NCI-H187 (cell line): ENCODE data around the gene ANP32E.

ENCODE experiments used
- DNase-seq, 2 experiments: peaks; one replicate each; lab custom pipeline; 2025; lab: John Stamatoyannopoulos, UW

ANP32E gene

GRCh38 chr1:150235852-150236613, at the start of gene ANP32E:
Gene ANP32E, minus strand, starts transcription at chr1:150236112. Its CDS starts 326 bp downstream, at chr1:150235786.
- DNase-seq = peak; percentile 100

GRCh38 chr1:150283260-150283659, 47.3 kb upstream of the ANP32E start:
- DNase-seq = no peak

DNA sequence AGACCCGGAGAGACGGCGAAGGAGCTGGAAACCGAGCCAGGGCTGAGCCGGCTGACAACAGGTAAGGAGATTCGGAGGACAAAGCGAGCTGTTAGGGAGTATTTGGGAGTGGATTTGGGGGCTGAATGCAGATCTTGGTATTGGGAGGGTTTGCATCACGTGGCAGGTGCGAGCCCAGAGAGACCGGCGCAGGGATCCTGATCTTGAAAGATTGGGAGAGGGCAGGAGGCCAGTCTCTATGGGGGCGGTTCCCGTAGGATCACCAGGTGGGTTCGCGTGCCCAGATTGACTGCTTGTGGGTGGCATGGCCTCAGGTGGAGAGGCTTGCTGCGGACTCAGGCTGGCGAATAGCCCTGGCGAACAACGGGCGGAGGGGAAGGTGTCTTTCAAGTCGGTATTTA, 46.6 kb upstream of the ANP32E start:
- DNase-seq = no peak

DNA sequence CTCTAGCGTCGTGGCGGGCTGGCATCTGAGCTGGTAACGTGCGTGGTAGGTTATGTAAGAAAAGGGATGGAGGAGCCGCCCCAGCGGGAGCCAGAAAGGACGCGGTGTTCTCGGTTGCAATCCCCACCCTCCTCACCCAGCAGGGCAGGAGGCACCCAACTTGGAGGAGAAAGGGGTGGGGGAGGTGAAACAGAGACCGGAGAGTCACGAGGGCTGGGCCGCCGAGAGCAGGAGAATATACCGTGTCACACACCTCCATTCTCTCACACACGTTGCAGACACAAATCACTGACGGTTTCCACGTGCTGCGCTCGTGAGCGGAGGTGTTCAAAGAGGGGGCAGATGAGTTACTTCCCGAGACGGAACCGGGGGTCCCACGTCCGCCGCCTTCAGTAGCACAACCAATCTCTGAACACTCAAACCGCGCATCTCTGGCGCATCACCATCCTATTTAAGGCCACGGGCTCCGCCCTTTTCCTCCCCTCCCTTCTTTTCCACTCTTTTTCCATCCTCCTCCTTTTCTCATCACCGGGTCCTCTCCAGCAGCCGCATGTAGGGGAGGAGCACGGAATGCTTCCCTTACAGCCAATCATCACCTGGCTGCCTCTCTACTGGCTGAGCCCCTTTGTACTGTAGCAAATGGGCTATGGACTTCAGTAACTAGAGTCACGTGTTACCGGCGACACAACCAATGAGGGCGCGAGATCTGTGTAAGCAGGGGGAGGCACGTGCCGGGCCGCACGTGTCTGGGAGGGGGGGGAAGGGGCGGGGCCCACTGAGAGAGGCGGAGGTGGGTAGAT, 46.0 kb upstream of the ANP32E start, which contains the start of gene CIART:
Gene CIART, plus strand, starts transcription at position 797 of the 800 bp plus-strand sequence. CDS start 714 bp downstream, outside the sequence.
- DNase-seq = peak; percentile 98 to 99

DNA sequence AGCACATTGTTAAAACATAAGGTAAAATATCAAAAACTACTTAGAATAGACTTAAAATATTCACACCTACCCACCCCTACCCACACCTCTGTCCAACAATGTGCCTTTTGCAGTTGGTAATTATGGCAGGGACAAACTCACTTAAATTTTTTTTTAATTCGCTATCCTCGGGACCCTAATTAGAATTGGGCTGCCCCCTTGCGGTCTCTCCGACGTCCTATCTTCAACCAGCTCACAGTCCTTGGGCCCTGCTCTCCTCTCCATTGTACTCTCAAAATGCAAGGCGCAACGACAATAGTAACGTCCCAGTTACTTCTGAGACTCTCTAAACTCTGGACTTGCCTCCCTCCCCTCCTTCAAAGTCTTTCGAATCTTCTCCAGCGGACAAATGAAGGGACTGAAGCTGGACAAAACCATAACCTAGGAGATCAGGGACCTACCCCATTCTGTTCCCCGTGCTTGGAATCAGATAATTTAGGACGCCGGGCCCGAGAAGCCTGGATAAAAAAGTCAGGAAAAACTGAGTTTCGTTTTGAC, 45.4 kb upstream of the ANP32E start:
- peak; percentile 67 to 79 for DNase-seq

DNA sequence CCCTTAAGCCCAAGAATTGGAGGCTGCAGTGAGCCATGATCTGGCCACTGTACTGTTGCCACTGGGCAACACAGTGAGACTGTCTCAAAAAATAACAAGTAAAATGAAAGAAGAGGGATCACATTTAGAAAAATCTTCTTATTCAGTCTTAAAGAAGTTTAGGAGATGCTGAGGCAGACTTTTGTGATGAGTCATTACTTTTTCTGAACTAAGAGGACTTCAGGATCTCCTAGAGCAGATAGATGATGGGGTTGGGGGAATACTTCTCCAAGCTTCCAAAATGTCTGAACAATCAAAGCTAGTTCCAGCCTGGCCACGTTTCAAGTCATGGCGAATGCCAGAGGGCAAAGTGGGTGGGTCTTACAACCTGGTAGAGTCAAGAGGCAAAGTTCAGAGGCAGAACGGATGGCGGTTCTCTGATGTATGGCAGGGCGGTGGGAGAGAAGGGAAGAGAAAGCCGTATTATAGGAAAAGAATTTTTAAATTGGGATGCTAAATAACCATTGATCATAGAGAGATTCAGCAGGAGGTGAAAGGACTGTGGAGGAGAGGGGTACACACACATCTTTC, 44.3 kb upstream of the ANP32E start:
- no peak for DNase-seq

DNA sequence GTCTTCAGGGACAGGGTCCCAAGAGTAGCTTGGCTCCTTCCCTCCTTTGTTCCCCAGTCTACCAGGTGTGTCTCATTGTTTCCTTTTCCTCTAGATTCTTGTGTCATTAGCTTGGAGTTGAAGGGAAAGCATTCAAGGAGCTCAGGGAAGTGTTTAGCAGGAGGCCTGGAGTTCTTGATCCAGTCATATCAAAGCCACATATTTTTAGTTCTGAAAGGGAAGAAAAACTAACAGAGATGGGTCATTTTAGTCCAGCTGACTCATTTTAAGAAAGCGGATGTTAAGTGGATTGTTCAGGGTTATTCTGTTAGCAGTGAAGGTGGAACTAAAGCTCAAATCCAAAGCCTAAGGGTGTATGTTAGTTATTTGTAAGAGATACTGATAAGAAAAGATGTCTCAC, 37.4 kb upstream of the ANP32E start:
- DNase-seq = no peak

- DNase-seq = no peak
Observed at GRCh38 chr1:150271291-150271959, 35.5 kb upstream of the ANP32E start.

- no peak for DNase-seq
Observed at GRCh38 chr1:150269451-150269850, 33.5 kb upstream of the ANP32E start.

DNA sequence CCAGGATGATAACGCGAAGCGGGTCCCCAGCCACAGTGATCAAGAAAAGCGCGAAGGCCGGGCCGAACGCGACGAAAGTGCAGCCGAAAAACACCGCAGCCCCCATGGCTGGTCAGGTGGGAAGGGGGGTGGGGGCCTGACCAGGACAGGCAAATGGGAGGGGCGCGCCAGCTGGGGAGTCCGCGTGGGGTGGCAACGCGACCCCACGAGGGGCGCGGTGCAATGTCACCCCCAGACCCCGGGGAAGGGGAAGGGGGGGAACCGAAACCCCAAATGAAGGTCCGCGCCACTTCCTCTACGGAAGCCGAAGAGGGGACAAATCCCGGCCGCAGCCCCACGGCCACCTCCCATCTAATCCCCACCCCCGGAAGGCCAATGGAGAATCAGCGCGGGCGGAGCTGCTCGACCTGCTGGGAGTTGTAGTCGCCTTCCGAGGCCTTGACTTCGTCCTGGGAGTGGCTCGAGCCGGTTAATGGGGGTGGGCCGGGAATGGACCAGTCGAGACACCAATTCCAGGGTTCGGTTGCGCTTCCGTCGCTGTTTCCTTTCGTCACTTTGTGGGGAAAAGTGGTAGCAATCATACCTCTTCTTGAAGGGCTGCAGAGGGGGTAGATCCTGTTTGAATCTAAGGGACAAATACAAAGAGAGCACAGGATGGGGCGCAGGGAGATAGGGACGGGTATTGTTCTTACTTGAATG, 32.9 kb upstream of the ANP32E start, which contains the start of gene APH1A:
Gene APH1A, minus strand, starts transcription at position 312 of the 699 bp plus-strand sequence. Its CDS starts 206 bp downstream, at position 106.
- DNase-seq = peak; percentile 96 to 98

DNA sequence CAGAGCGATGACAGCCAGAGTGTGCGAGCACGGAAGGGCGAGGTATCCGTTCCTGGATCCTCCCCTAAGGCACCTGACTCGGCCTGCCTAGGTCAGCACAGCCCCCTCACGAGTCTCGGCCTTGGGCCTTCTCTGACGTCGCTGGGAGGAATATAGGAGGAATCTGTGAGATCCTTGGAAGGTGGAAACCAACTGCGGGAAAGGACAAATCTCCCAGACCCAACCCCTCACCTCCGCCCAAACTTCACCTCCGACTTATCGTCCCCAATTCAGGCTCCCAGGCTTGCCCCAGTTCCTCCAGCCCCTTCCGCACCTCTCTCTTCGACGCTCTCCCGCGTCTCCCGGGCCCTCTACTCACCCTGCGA, 32.4 kb upstream of the ANP32E start:
- DNase-seq = no peak

DNA sequence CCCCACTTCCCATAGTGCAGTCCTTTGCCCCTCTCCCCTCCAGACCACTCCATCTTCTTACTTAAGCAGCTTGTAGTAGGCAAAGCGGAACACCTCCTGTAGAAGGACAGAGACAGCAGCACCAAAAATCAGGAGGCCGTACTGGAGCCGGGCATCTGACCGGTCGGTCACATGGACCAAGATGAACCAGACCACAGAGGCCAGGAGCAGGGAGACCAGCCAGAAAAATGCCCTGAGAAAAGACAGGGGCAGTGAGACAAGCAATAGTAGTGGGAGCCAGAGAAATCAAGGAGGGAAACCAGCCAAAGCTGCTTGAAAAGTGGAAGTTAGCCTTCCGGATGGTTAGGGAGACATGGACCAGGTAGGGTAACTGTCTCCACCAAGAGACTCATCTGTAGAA, 32.0 kb upstream of the ANP32E start:
- no peak for DNase-seq

- no peak for DNase-seq
Observed at GRCh38 chr1:150263549-150263948, 27.6 kb upstream of the ANP32E start.

DNA sequence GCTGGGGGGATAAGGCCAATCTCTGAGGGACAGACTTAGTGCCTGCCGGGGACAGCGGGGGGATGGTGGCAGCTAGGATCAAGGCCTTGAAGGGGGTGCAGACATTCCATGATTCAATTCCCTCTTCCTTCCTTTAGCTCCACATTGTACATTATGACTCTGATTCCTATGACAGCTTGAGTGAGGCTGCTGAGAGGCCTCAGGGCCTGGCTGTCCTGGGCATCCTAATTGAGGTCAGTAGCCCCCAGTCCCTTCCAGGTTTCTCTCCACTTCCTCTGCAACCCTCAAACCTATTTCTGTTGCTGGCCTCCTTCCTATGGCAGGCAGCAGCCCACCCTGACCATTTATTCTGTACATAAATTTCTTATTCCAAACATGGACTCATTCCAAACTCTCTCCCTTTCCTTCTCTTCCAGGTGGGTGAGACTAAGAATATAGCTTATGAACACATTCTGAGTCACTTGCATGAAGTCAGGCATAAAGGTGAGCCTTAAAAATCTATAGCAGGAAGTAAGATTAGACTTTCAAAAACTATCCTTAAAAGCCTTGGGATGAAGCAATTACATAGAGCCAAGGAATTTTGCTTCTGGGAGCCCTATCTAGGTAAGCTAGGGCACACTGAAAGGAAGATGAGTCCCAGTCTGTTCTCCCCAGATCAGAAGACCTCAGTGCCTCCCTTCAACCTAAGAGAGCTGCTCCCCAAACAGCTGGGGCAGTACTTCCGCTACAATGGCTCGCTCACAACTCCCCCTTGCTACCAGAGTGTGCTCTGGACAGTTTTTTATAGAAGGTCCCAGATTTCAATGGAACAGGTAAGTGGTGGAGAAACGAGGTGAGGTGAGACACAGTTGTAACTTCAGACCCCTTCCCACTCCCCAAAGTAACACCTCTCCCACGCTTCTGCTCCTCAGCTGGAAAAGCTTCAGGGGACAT, 26.7 kb upstream of the ANP32E start:
- no peak for DNase-seq

DNA sequence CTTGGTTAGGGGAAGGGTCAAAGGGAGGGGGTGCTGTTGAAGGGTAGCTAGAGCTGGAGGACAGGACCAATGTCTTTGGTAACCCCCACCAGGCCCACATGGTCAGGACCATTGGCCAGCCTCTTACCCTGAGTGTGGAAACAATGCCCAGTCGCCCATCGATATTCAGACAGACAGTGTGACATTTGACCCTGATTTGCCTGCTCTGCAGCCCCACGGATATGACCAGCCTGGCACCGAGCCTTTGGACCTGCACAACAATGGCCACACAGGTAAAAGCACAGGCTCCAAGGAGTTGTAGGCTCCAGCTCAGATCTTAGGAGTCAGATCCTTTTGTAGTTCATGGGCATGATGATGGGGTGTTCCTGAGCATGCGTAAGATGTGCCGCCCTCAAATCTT, 25.5 kb upstream of the ANP32E start:
- no peak for DNase-seq

GRCh38 chr1:150259758-150260669, 24.1 kb upstream of the ANP32E start:
- DNase-seq = peak in 1 of 2 experiments; percentile 45

DNA sequence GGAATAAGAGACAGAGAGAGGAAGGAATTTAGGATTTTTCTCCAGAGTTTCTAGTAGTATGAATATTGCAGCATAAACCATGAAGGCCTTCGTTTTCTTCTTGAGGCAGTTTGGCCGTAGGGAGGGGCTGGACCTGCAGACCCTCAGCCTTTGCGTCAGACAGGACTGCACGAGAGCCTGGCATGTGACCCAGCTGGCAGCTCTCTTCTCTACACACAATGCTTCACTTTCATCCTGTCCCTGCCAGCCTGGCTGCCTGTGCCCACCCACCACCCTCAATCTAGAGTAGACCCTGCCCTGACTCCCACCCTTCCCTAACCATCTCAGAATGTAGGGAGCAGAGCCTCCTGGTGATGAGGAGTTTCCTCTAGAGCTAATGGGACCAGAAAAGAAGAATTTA, 23.3 kb upstream of the ANP32E start:
- no peak for DNase-seq

- no peak for DNase-seq
Observed at GRCh38 chr1:150257624-150258585, 22.0 kb upstream of the ANP32E start, which contains the start of gene CA14. Gene CA14, plus strand, starts transcription at chr1:150257774. Its CDS starts 355 bp downstream, at chr1:150258129.
